ENCODE results near the gene PTDSS2. TPM values are rescaled to one million over a fixed set of nuclear protein-coding genes. Genes with fewer than 3 reads are reported as not detected.

Gene PTDSS2
- total and polyA plus RNA-seq, 2 of the 13 experiments (the other 11 are each of a cell fraction or from before 2014, with no cell fraction given), result 21.7 to 26.4 TPM

Small RNA genes within 50 kb of the gene (small RNA-seq; reads per million reads assigned to genes)
- 0 to 0.97 (median 0) reads per million in 3 experiments for gene RN7SL838P (ENCODE audit: insufficient read depth in 2 of 3, insufficient read length in 3 of 3, low read depth in 2 of 3, low replicate concordance in 1 of 3)

Other genes with a start within 250 kb of the PTDSS2 start
- 26.2 and 27.3 TPM in 2 replicates for gene BET1L, start 242.9 kb upstream of the PTDSS2 start, total RNA-seq (2016; rRNA removed; fragmentation: Illumina TruSeq; extraction: Trizol)
- 59.6 and 62.3 TPM in 2 replicates for gene BET1L, start 242.9 kb upstream of the PTDSS2 start, polyA plus RNA-seq (2011; rRNA removed)
- 62.1 and 65.0 TPM in 2 replicates for gene RIC8A, start 242.6 kb upstream of the PTDSS2 start, total RNA-seq (2016; rRNA removed; fragmentation: Illumina TruSeq; extraction: Trizol)
- gene RIC8A, start 242.6 kb upstream of the PTDSS2 start, polyA plus RNA-seq (2011; rRNA removed), result 63.8 and 84.3 TPM in 2 replicates
- gene SIRT3, start 213.9 kb upstream of the PTDSS2 start, total RNA-seq (2016; rRNA removed; fragmentation: Illumina TruSeq; extraction: Trizol), result 12.9 and 15.1 TPM in 2 replicates
- 18.2 and 19.0 TPM in 2 replicates for gene SIRT3, start 213.9 kb upstream of the PTDSS2 start, polyA plus RNA-seq (2011; rRNA removed)
- 117 and 172 TPM in 2 replicates for gene PSMD13, start 213.3 kb upstream of the PTDSS2 start, total RNA-seq (2016; rRNA removed; fragmentation: Illumina TruSeq; extraction: Trizol)
- 78.5 and 83.0 TPM in 2 replicates for gene PSMD13, start 213.3 kb upstream of the PTDSS2 start, polyA plus RNA-seq (2011; rRNA removed)
- gene NLRP6, start 171.9 kb upstream of the PTDSS2 start, total RNA-seq (2016; rRNA removed; fragmentation: Illumina TruSeq; extraction: Trizol), result not detected in 2 replicates
- not detected in 2 replicates for gene NLRP6, start 171.9 kb upstream of the PTDSS2 start, polyA plus RNA-seq (2011; rRNA removed)
- 1.5 and 5.9 TPM in 2 replicates for gene PGGHG, start 161.2 kb upstream of the PTDSS2 start, total RNA-seq (2016; rRNA removed; fragmentation: Illumina TruSeq; extraction: Trizol)
- gene PGGHG, start 161.2 kb upstream of the PTDSS2 start, polyA plus RNA-seq (2011; rRNA removed), result 14.8 and 17.4 TPM in 2 replicates
- gene IFITM5, start 150.8 kb upstream of the PTDSS2 start, total RNA-seq (2016; rRNA removed; fragmentation: Illumina TruSeq; extraction: Trizol), result not detected in 2 replicates
- gene IFITM5, start 150.8 kb upstream of the PTDSS2 start, polyA plus RNA-seq (2011; rRNA removed), result not detected in 2 replicates
- gene IFITM2, start 142.5 kb upstream of the PTDSS2 start, total RNA-seq (2016; rRNA removed; fragmentation: Illumina TruSeq; extraction: Trizol), result 10.4 and 13.8 TPM in 2 replicates
- gene IFITM2, start 142.5 kb upstream of the PTDSS2 start, polyA plus RNA-seq (2011; rRNA removed), result 267 and 289 TPM in 2 replicates
- gene IFITM1, start 136.2 kb upstream of the PTDSS2 start, total RNA-seq (2016; rRNA removed; fragmentation: Illumina TruSeq; extraction: Trizol), result 0.38 TPM in 1 of 2 replicates, not detected in the other
- gene IFITM1, start 136.2 kb upstream of the PTDSS2 start, polyA plus RNA-seq (2011; rRNA removed), result 11.1 and 18.7 TPM in 2 replicates
- 30.0 and 52.6 TPM in 2 replicates for gene IFITM3, start 129.4 kb upstream of the PTDSS2 start, total RNA-seq (2016; rRNA removed; fragmentation: Illumina TruSeq; extraction: Trizol)
- 163 and 182 TPM in 2 replicates for gene IFITM3, start 129.4 kb upstream of the PTDSS2 start, polyA plus RNA-seq (2011; rRNA removed)
- gene B4GALNT4, start 80.8 kb upstream of the PTDSS2 start, total RNA-seq (2016; rRNA removed; fragmentation: Illumina TruSeq; extraction: Trizol), result 24.8 and 50.1 TPM in 2 replicates
- 30.5 and 34.4 TPM in 2 replicates for gene B4GALNT4, start 80.8 kb upstream of the PTDSS2 start, polyA plus RNA-seq (2011; rRNA removed)
- 21.1 and 28.7 TPM in 2 replicates for gene PKP3, start 56.1 kb upstream of the PTDSS2 start, total RNA-seq (2016; rRNA removed; fragmentation: Illumina TruSeq; extraction: Trizol)
- gene PKP3, start 56.1 kb upstream of the PTDSS2 start, polyA plus RNA-seq (2011; rRNA removed), result 18.0 and 25.1 TPM in 2 replicates
- gene SIGIRR, start 35.3 kb upstream of the PTDSS2 start, total RNA-seq (2016; rRNA removed; fragmentation: Illumina TruSeq; extraction: Trizol), result 0.80 and 2.1 TPM in 2 replicates
- gene SIGIRR, start 35.3 kb upstream of the PTDSS2 start, polyA plus RNA-seq (2011; rRNA removed), result 1.2 and 2.1 TPM in 2 replicates
- gene ANO9, start 8.3 kb upstream of the PTDSS2 start, total RNA-seq (2016; rRNA removed; fragmentation: Illumina TruSeq; extraction: Trizol), result 1.5 and 8.9 TPM in 2 replicates
- 14.3 and 19.9 TPM in 2 replicates for gene ANO9, start 8.3 kb upstream of the PTDSS2 start, polyA plus RNA-seq (2011; rRNA removed)
- 74.1 and 81.3 TPM in 2 replicates for gene RNH1, start 57.0 kb downstream of the PTDSS2 start, total RNA-seq (2016; rRNA removed; fragmentation: Illumina TruSeq; extraction: Trizol)
- 36.0 and 51.4 TPM in 2 replicates for gene RNH1, start 57.0 kb downstream of the PTDSS2 start, polyA plus RNA-seq (2011; rRNA removed)
- gene HRAS, start 85.3 kb downstream of the PTDSS2 start, total RNA-seq (2016; rRNA removed; fragmentation: Illumina TruSeq; extraction: Trizol), result 47.5 and 50.0 TPM in 2 replicates
- gene HRAS, start 85.3 kb downstream of the PTDSS2 start, polyA plus RNA-seq (2011; rRNA removed), result 32.9 TPM in 2 replicates
- gene LRRC56, start 87.2 kb downstream of the PTDSS2 start, total RNA-seq (2016; rRNA removed; fragmentation: Illumina TruSeq; extraction: Trizol), result 0.08 and 0.11 TPM in 2 replicates
- gene LRRC56, start 87.2 kb downstream of the PTDSS2 start, polyA plus RNA-seq (2011; rRNA removed), result 0.29 and 0.46 TPM in 2 replicates
- gene LMNTD2, start 110.5 kb downstream of the PTDSS2 start, total RNA-seq (2016; rRNA removed; fragmentation: Illumina TruSeq; extraction: Trizol), result 0.25 and 1.1 TPM in 2 replicates
- gene LMNTD2, start 110.5 kb downstream of the PTDSS2 start, polyA plus RNA-seq (2011; rRNA removed), result 3.1 and 3.6 TPM in 2 replicates
- 13.1 and 20.2 TPM in 2 replicates for gene RASSF7, start 110.7 kb downstream of the PTDSS2 start, total RNA-seq (2016; rRNA removed; fragmentation: Illumina TruSeq; extraction: Trizol)
- gene RASSF7, start 110.7 kb downstream of the PTDSS2 start, polyA plus RNA-seq (2011; rRNA removed), result 28.6 and 36.4 TPM in 2 replicates
- gene PHRF1, start 126.2 kb downstream of the PTDSS2 start, total RNA-seq (2016; rRNA removed; fragmentation: Illumina TruSeq; extraction: Trizol), result 13.7 and 16.7 TPM in 2 replicates
- 8.2 and 11.2 TPM in 2 replicates for gene PHRF1, start 126.2 kb downstream of the PTDSS2 start, polyA plus RNA-seq (2011; rRNA removed)
- not detected in 2 replicates for gene IRF7, start 165.7 kb downstream of the PTDSS2 start, total RNA-seq (2016; rRNA removed; fragmentation: Illumina TruSeq; extraction: Trizol)
- gene IRF7, start 165.7 kb downstream of the PTDSS2 start, polyA plus RNA-seq (2011; rRNA removed), result 0.04 TPM in 1 of 2 replicates, not detected in the other
- gene CDHR5, start 174.7 kb downstream of the PTDSS2 start, total RNA-seq (2016; rRNA removed; fragmentation: Illumina TruSeq; extraction: Trizol), result 0.21 and 0.46 TPM in 2 replicates
- 0.68 and 0.71 TPM in 2 replicates for gene CDHR5, start 174.7 kb downstream of the PTDSS2 start, polyA plus RNA-seq (2011; rRNA removed)
- gene SCT, start 176.9 kb downstream of the PTDSS2 start, total RNA-seq (2016; rRNA removed; fragmentation: Illumina TruSeq; extraction: Trizol), result not detected in 2 replicates
- gene SCT, start 176.9 kb downstream of the PTDSS2 start, polyA plus RNA-seq (2011; rRNA removed), result not detected in 2 replicates
- gene DRD4, start 187.0 kb downstream of the PTDSS2 start, total RNA-seq (2016; rRNA removed; fragmentation: Illumina TruSeq; extraction: Trizol), result 0.13 TPM in 1 of 2 replicates, not detected in the other
- 0.09 TPM in 2 replicates for gene DRD4, start 187.0 kb downstream of the PTDSS2 start, polyA plus RNA-seq (2011; rRNA removed)
- gene DEAF1, start 244.9 kb downstream of the PTDSS2 start, total RNA-seq (2016; rRNA removed; fragmentation: Illumina TruSeq; extraction: Trizol), result 18.2 and 29.6 TPM in 2 replicates
- gene DEAF1, start 244.9 kb downstream of the PTDSS2 start, polyA plus RNA-seq (2011; rRNA removed), result 22.3 and 31.6 TPM in 2 replicates
- gene TMEM80, start 245.5 kb downstream of the PTDSS2 start, total RNA-seq (2016; rRNA removed; fragmentation: Illumina TruSeq; extraction: Trizol), result 2.7 and 5.6 TPM in 2 replicates
- gene TMEM80, start 245.5 kb downstream of the PTDSS2 start, polyA plus RNA-seq (2011; rRNA removed), result 17.1 and 20.9 TPM in 2 replicates